ENCODE measurements around the gene LAPTM5. TPM values are rescaled to one million over a fixed set of nuclear protein-coding genes. Genes with fewer than 3 reads are reported as not detected.

Gene LAPTM5
- total and polyA plus RNA-seq, 2 donors (not counting 1 experiment from before 2014, with no cell fraction given), result 1,384 to 1,519 TPM

DNA sequence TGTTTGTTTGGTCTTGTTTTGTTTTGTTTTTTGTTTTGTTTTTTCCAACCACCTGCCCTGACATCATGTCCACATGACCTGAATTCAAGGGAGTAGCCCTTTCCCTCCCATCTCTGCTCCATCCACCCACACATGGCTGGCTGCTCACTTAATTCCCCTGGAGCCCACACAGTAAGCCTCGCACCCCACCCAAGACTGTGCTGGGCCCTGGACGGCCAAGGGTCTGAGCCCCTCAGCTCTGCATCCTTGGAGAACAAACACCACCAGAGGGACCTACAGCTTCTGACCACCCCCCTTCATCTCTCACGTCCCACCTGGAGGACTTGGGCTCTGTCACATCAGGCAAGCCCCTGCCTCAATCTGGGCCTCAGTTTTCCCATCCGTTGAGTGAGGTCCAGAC is 73.3 kb downstream of the LAPTM5 start:
- no peaks in the 10 kb centered on the region for H3K9me3 Mint-ChIP-seq (ENCODE audit: insufficient read depth)
- no peak overlapping the region for H3K4me3 Mint-ChIP-seq
- DNase-seq (no peak), ATAC-seq (ENCODE audit: low read depth) (no peak)
- TF ChIP-seq, protein P1, sequence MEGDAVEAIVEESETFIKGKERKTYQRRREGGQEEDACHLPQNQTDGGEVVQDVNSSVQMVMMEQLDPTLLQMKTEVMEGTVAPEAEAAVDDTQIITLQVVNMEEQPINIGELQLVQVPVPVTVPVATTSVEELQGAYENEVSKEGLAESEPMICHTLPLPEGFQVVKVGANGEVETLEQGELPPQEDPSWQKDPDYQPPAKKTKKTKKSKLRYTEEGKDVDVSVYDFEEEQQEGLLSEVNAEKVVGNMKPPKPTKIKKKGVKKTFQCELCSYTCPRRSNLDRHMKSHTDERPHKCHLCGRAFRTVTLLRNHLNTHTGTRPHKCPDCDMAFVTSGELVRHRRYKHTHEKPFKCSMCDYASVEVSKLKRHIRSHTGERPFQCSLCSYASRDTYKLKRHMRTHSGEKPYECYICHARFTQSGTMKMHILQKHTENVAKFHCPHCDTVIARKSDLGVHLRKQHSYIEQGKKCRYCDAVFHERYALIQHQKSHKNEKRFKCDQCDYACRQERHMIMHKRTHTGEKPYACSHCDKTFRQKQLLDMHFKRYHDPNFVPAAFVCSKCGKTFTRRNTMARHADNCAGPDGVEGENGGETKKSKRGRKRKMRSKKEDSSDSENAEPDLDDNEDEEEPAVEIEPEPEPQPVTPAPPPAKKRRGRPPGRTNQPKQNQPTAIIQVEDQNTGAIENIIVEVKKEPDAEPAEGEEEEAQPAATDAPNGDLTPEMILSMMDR (IDR thresholded peaks at IDR 0.05), result no peak
- TF ChIP-seq EZH2 (IDR thresholded peaks at IDR 0.05; ENCODE audit: borderline replicate concordance, insufficient read depth, low read depth, low read length, poor library complexity, severe bottlenecking), result no peak
- Histone ChIP-seq H3K4me2 (replicated peaks; ENCODE audit: low read depth, low read length, poor library complexity, severe bottlenecking) (peak overlapping the region; percentile 65), H3K27me3 (replicated peaks in 1 of 4; ENCODE audit: control extremely low read depth in 1 of 4, control insufficient read depth in 3 of 4, insufficient read depth in 4 of 4, low read length in 3 of 4) (peaks cover 0 to 41% (median 18%) of the 10 kb centered on the region in 4 experiments), H3K4me1 (ENCODE audit: control insufficient read depth in 2 of 2, insufficient read depth in 2 of 2, low read length in 2 of 2) (peaks cover 9 to 14% of the 10 kb centered on the region in 2 donors), H3K36me3 (replicated peaks in 1 of 2; ENCODE audit: control extremely low read depth in 1 of 2, control insufficient read depth in 1 of 2, extremely low read depth in 1 of 2, insufficient read depth in 2 of 2, low read length in 1 of 2) (no peaks in the 10 kb centered on the region), H3K4me3 (ENCODE audit: control extremely low read depth in 1 of 5, extremely low read depth in 1 of 5, insufficient read depth in 1 of 5, low read depth in 2 of 5, low read length in 4 of 5) (no peak overlapping the region), H3K27ac (ENCODE audit: low read length in 2 of 2) (no peak overlapping the region), H4K20me1 (ENCODE audit: control insufficient read depth, insufficient read depth, low read length, poor library complexity, severe bottlenecking) (no peaks in the 10 kb centered on the region), H3K9me3 (ENCODE audit: control extremely low read depth in 1 of 3, control insufficient read depth in 2 of 3, insufficient read depth in 1 of 3, low read length in 2 of 3) (peaks cover 0 to 18% (median 4%) of the 10 kb centered on the region in 3 donors), H3K9ac (ENCODE audit: low read length) (no peak overlapping the region), H3K79me2 (ENCODE audit: control insufficient read depth, insufficient read depth, low read length) (no peaks in the 10 kb centered on the region), H2AFZ (ENCODE audit: insufficient read depth, low read depth, low read length, poor library complexity, severe bottlenecking) (no peak overlapping the region)
- no peak overlapping the region for H3K27ac Mint-ChIP-seq
- POLR2A ChIA-PET, result no interaction called here
- CTCF ChIA-PET, result no interaction called here
- no peaks in the 10 kb centered on the region for H3K4me1 Mint-ChIP-seq
- 93% methylated on average over 4 of the region's 4 CpGs for WGBS (ENCODE audit: insufficient coverage)
- intact Hi-C loops (cut with micrococcal nuclease), result no loop called here
- peaks cover 56% of the 10 kb centered on the region for H3K27me3 Mint-ChIP-seq

DNA sequence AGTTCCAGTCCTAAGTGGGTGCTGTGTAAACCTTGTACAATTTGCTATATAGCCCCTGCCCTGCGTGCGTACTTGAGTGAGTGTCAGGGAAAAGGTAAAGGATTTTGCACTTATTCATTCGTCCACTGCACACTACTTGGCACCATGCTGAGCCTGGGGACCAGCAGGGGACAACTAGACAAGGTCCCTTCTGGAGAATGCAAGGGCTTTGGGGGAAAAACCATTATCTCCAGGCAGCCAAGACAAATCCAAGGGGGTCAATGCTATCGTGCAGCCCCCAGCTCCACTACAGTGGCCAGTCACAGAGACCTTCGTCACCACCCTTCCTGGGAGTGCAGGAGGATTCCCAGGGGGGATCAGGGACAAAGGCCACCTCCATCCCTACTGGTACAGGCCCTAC is 73.9 kb downstream of the LAPTM5 start:
- H3K27ac Mint-ChIP-seq, result no peak overlapping the region
- Histone ChIP-seq H3K4me1 (ENCODE audit: control insufficient read depth in 2 of 2, insufficient read depth in 2 of 2, low read length in 2 of 2) (peaks cover 9 to 14% of the 10 kb centered on the region in 2 donors), H3K9ac (ENCODE audit: low read length) (no peak overlapping the region), H3K27ac (ENCODE audit: low read length in 2 of 2) (no peak overlapping the region), H3K4me3 (ENCODE audit: control extremely low read depth in 1 of 5, extremely low read depth in 1 of 5, insufficient read depth in 1 of 5, low read depth in 2 of 5, low read length in 4 of 5) (no peak overlapping the region), H3K27me3 (replicated peaks in 1 of 4; ENCODE audit: control extremely low read depth in 1 of 4, control insufficient read depth in 3 of 4, insufficient read depth in 4 of 4, low read length in 3 of 4) (peaks cover 0 to 41% (median 18%) of the 10 kb centered on the region in 4 experiments), H2AFZ (ENCODE audit: insufficient read depth, low read depth, low read length, poor library complexity, severe bottlenecking) (no peak overlapping the region), H3K9me3 (ENCODE audit: control extremely low read depth in 1 of 3, control insufficient read depth in 2 of 3, insufficient read depth in 1 of 3, low read length in 2 of 3) (peaks cover 0 to 23% (median 4%) of the 10 kb centered on the region in 3 donors), H3K79me2 (ENCODE audit: control insufficient read depth, insufficient read depth, low read length) (no peaks in the 10 kb centered on the region), H3K4me2 (replicated peaks; ENCODE audit: low read depth, low read length, poor library complexity, severe bottlenecking) (no peak overlapping the region), H4K20me1 (ENCODE audit: control insufficient read depth, insufficient read depth, low read length, poor library complexity, severe bottlenecking) (no peaks in the 10 kb centered on the region), H3K36me3 (replicated peaks in 1 of 2; ENCODE audit: control extremely low read depth in 1 of 2, control insufficient read depth in 1 of 2, extremely low read depth in 1 of 2, insufficient read depth in 2 of 2, low read length in 1 of 2) (no peaks in the 10 kb centered on the region)
- ATAC-seq (ENCODE audit: low read depth) (no peak), DNase-seq (no peak)
- H3K4me1 Mint-ChIP-seq, result no peaks in the 10 kb centered on the region
- peaks cover under 1% of the 10 kb centered on the region for H3K9me3 Mint-ChIP-seq (ENCODE audit: insufficient read depth)
- no peak overlapping the region for H3K4me3 Mint-ChIP-seq
- TF ChIP-seq, protein P1 (IDR thresholded peaks at IDR 0.05), result no peak
- peaks cover 55% of the 10 kb centered on the region for H3K27me3 Mint-ChIP-seq
- intact Hi-C loops (cut with micrococcal nuclease), result no loop called here
- ChIA-PET POLR2A (no interaction called here), CTCF (no interaction called here)
- WGBS (ENCODE audit: insufficient coverage), result 85% methylated on average over 4 of the region's 5 CpGs

Small RNA genes lying within 50 kb of the gene (small RNA-seq; reads per million reads assigned to genes)
- not detected for gene MIR4420 (ENCODE audit: insufficient read length, low read depth, low replicate concordance)

Other genes with a start within 250 kb of the LAPTM5 start
- 1.7 and 3.2 TPM in 2 replicates for gene MATN1, start 34.2 kb downstream of the LAPTM5 start, total RNA-seq
- 2.5 and 12.1 TPM in 2 replicates for gene MATN1, start 34.2 kb downstream of the LAPTM5 start, polyA plus RNA-seq
- gene SDC3, start 151.0 kb upstream of the LAPTM5 start, total RNA-seq, result 4.4 and 4.6 TPM in 2 replicates
- 0.10 and 0.30 TPM in 2 replicates for gene SDC3, start 151.0 kb upstream of the LAPTM5 start, polyA plus RNA-seq

All from B cell (primary cell).